Activated T-helper 1 cell treated with anti-CD3 and anti-CD28 coated beads, Interleukin-2, amount 50 U/mL, for 16 hours (primary cell): Measurements from ENCODE around the gene HPCAL4.

Experiments used
- DNase-seq, 2 donors: peaks; one replicate each; pipeline ENCODE4 v3.0.0-alpha.2; 2020; ENCODE audit warnings: low read depth in 1 of 2, low spot score in 1 of 2

HPCAL4 gene

DNA sequence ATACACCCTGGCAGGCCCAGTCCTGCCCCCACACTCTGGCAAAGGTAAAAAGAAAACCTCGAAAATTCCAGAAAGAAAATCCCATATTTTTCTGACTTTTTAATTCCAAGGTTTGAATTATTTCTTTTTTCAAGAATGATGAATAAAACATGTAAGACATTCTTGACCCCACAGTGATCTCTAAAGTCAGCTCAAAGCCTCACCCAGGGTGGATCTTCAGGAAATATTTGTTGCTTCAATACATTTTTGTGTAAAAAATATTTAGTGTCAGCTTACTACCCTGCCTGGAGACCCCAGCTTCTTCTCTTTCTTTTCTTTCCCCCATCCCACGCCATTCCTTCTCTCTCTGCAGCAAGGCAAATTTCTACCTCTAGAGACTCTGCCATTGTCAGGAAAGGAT lies 12.3 kb downstream of the HPCAL4 start:
- no peak for DNase-seq

DNA sequence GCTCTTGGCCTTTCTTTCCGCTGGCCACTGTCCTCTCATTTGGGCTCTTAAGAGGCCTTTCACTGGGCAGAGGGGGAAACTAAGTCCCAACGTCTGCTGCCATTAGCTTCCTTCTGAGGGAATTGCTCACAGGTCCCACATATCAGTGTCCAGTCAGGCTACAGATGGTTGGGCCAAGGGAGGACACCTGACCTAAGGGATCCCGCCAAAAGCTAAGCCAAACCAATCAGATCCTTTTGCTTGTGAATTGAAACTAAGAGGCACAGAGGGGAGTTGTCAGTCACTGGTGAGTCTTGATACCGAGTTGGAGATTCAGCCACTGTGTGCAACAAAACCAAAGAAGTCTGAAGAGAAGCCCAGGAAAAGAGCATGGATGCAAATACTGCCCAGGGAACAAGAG lies 13.6 kb downstream of the HPCAL4 start:
- no peak for DNase-seq

DNA sequence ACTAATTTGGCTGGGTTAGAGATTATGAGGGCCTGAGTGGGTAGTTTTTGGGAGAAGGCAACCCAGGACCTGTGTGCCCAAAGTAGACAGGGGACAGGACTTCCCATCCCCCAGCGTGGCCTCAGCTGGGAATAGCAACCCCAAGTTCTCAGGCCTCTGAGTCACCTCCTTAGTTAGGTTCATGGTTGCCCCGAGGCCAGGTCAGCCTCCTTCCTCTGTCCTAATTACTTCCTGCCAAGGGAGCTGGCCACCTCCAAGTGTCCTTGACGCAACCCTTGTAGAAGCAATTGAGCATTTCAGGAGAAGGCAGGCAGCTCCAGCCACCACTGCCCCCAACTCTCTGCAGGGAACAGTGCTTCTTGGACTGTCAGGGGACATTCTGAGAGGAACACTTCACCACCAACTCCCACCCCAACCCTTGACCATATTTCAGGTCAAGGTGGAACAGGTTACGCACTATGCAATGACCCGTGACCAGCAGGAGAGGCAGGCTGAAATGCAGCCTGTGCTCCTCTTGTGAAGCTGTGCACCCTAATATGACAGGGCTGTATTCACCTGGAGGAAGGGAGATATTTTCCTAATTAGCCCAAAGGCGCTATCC lies 14.2 kb downstream of the HPCAL4 start:
- no peak for DNase-seq

DNA sequence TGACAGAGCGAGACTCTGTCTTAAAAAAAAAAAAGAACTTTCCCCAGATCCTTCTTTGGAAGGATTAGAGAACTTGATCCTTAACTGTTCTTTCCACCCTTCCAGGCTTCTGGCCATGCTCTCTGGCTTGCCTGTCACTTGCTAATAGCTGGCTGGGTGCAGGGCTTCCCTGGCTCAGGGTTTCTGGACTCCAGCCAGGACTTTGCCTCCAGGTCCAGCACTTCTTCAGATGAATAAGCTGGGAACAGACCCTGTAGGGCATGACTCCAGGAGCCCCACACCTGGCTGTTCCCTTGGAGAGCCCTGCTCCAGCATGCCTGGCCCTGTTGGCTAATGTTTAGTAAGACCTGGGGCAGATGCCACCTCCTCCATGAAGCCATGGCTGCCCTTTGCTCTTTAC lies 16.0 kb downstream of the HPCAL4 start:
- no peak for DNase-seq

DNA sequence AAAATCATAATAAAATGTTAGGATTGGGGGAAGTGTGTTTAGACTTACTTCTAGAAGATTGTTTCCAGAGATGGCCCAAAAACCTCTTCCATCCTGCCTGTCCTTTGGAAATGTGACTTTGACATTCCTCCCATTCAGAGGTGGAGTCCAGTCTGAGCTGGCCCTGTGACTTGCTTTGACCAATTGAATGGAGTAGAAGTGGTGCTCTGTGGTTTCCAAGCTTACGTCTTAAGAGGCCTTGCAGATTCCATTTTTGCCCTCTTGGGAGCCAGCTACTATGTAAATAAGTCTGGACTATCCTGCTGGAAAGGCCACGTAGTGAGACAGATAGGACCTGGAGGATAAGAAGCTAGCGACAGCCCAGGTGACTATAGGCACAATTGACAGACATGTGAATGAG lies 18.0 kb downstream of the HPCAL4 start:
- DNase-seq: no peak

DNA sequence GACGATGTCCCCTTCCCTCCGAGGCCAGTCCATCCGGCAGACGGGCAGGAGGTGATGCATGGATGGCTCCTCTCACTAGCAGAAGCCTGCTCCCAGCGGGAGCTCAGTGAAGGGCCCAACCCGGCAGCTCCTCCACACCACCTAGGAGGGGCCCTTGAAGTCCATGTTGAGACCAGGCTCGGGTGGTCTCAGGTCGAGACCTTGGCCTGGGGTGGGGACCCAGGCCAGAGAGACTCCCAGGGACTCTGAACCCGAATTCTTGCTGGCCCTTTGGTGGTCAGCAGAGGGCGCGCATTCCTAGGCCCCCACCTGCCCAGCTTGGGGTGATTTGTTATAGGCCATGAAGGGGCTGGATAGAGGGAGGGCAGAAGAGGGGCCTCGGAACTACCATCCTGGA lies 18.7 kb downstream of the HPCAL4 start:
- no peak for DNase-seq

DNA sequence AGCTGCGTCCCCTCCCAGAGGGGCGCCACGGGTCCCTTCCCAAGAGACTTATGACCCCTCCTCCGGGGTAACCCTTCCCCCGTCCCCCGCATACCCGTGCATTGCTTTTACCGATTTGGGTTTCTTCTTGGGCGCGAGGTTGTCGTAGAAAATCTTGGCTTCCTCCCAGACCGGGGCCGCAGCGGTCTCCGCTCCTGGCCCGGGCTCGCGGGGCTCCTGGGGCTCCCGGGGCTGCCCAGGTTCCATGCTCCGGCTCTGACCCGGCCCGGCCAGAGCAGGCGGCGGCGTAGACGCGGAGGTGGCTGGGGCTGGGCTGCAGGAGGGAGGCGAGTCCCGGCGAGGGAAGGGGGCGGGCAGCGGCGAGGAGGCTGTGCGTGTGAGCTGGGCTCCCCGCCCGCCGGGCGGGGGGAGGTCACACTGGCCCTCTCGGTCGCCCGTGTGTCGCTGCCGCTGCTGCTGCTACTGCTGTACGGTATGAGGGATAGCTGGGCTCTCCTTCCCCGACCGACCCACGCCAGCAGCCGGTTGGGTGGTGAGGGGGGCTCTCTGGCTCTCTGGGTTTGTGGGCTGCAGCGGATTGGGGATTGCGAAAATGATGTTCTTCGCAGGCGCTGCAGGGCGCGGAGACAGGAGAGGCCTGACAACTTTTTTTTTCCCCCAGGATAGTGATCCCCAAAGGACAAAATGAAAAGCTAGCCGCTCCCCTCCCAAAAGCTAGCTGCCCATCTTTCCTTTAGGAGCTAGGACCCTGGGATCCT lies 19.3 kb downstream of the HPCAL4 start, which contains the start of gene NT5C1A:
NT5C1A (minus strand) TSS at position 315 of the 758 bp plus-strand sequence; CDS start at position 246, 69 bp downstream.
- no peak for DNase-seq

DNA sequence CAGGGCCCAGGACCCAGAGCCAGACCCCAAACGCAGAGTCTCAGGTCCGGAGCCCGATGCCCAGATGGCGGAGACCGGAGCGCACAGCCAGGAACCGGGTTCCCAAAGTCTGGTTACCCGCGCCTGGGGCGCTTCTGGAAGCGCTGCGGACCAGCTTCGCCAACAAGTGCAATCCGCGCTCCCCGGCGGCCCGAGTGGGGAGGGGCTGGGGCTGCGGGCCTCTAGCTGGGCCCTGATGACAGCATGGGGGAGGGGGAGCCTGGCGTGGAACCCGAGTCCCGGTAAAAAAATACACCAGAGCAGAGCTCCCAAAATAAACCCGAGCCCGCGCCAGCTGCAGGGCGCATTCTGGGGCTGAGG lies 19.8 kb downstream of the HPCAL4 start:
- DNase-seq: no peak

DNA sequence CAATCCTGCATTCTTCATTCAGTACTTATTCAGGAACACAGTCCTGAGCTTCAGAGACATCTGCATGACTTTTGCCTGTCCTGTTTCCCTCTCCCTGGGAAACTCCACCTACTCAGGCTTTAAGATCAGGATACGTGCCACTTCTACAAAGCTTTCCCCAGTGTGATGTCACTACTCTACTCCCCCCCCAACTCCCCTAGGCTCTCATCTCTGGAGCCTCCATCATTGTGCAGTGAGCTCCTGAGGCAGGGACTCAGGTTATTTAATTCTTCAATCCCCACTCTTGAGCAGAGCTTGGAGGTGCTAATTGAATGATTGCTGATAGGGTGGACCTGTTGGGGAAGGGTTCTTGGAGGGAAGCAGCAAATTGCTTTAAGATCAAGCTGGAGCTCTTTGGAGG lies 20.5 kb downstream of the HPCAL4 start:
- no peak for DNase-seq

DNA sequence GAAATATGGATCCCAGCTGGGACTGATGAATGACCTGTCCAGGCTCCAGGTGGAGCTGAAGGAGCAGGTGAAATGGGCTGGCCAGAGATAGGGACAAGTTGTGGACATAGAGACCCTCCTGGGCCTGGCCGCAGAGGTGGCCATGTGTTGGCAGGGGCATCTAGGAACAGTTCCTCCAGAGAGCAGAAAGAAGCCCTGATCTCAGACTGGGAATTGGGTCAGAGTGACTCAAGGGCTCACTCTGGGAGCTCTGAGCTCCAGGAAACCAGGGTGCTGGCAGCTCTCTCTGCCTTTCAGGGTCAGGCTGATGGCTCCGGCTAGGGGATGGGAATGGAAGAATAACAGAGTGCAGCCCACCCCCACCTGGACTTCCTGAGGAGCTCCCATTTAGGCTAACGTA lies 22.3 kb downstream of the HPCAL4 start:
- no peak for DNase-seq

DNA sequence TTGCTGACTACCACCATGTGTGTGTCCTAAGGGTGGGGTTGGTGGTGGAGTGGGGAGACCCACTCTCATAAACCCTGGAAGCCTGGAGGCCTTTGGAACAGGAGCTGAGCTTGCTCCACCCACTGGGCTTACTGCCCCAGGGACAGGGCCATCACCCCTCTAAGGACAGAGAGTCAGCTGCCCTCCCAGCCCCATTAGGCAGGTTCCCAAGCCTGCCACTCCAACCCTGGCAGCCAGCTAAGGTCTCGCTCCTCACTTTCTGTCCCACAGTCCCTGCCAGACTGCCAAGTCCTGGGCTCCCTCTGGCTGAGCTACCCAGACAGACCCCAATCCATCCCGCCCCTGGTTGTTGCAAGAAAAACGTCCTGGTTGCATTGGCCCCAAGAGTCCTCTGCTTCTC lies 23.1 kb downstream of the HPCAL4 start:
- DNase-seq: no peak

DNA sequence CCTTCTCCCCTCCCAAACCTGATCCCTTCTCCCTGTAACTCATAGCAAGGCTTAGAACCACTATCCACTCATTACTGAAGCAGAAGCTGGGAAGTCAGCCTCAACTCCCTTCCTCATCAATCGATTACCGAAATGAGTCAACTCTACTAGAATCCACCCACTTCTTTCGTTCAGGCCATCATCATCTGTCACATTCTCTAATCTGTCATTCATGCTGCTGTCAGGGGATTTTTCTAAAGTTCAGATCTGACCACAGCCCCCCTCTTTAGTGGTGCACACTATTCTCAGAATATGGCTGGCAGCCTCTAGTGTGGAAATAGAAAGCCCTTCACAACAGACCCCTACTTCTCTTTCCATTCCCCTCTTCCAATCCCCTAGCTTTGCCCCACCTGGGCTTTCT lies 24.5 kb downstream of the HPCAL4 start:
- DNase-seq: no peak

DNA sequence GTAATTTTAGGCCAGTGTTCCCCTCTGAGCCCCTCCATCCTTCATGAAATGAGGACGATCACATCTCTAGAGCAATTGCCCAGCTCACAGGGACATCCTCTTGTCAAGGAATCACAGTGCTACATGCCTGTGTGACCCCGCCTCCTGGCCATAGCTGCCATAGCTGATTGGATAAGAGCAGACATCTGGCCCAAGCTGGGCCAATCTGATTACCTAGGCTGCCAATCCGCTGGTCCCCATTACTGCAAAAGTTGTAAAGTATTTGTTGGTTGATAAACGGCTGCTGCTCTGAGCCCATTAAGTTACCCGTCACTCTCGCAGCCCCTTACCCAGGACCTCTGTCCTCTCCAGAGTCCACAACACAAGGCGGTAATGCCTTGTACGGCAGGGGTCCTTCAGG lies 27.7 kb downstream of the HPCAL4 start:
- DNase-seq: no peak

DNA sequence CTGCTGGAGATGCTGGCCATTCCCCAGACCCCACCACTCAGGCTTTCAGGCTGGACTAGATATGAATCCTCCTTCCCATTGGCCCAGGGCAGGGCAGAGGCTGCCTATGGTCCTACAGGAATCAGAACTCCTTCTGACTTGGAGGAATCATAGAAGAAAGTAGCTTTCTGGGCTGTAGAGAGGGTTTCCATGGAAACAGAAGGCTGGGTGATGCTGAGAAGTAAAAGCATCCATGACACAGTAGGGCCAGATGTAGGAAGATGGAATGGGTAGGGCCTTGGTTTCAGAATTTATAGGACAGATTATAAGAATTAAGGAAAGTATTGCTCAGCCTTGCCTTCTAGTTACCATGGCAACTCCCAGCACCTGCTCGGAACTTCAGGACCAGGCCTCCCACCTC lies 28.4 kb downstream of the HPCAL4 start:
- no peak for DNase-seq

DNA sequence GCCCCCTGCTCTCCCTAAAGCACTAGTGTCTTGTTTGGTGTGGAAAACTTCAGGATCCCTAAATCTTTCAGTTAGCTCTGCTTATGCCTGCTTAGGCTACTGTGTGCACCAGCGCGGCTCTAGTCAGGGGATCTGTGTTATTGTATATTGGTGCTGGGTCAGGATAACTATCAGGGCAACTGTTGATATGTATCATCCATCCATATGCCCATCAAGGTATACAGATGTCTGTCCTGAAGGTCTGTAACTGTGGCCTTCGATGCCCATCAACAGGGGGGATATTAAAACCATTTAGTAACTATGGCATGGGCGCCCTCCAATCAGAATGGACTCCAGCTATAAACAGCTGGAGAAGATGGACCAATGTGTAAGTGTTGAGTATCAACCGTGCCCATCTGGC lies 31.7 kb downstream of the HPCAL4 start:
- DNase-seq: no peak

DNA sequence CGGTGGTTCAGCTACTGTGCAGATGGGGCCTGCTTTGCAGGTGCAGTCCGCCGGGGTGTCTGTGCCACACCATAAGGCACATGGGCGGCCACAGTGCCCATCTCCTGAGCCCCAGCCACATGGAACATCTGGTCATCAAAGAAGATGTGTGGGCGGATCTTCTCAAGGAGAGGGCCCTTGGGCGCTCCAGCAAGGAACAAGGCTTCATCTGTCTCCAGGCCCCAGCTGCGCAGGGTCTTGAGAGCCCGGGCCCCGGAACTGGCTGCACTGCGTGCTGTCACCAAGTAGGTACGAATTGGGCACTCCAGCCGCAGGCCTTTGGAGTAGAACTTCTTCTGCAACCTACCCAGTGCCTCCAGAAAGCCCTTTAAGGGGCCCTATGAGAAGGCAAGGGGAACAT lies 32.1 kb downstream of the HPCAL4 start:
- no peak for DNase-seq

DNA sequence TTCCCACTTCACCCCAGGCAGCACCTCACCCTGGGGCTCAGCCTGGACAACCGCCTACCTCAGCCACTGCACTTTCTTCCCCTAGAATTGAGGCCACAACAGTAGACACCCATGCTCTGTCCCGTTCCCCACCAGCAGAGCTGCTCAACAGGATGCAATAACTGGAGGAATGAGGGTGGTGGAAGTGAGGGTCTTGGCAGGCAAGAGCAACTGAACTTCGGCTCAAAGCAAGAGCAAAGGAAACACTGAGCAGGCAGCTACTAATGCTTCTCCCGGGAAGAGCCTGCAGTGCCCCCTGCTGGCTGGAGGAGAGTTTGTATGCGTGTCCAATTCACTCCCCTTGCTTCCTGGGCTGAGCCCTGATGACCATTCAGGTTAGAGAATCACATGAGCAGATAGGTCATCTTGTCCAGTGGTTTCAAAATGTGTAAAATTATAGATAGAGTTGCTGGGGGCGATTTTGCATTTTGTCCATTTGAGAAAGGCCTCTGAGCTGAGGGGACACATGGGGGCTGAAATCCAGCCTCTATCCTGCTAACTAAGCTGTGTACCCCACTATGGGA lies 33.2 kb downstream of the HPCAL4 start:
- peak; percentile 28 to 37 for DNase-seq

DNA sequence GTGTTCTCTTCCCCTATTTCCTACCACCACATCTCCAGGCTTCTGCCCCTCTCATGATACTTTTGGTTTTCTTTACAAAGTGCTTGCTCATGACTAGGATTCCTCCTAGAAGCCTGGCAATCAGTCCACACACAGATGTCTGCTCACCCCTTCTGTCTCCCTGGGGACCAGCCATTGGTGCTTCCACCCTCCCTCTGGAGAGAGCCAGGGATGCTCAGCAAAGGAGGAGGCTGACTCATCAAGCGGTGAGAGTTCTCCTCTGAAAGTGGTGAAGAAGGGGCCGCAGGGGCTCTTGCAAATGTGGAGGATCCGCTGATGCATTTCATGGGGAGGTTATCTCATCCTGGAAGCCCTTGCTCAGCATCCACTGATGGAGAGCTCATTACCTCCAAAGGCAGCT lies 33.8 kb downstream of the HPCAL4 start:
- no peak for DNase-seq

DNA sequence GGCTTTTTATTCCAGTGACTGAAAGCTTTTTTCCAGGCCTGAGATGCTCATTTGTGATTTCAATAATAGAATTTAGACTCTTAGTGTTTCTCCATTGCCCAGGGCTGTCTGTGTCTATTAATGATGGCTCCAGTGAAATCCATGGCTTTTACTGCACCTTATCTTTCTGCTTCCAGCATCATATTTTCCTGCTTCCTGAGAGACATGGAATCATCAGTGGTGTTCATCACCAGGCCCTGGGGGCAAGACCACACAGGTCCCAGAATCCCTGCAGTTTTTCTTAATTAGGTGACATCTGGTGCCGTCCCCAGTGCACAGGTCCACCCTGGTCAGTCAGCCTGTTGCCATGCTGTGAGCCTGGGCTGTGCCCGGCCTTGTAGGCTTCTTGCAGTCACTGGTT lies 34.8 kb downstream of the HPCAL4 start:
- DNase-seq: no peak

DNA sequence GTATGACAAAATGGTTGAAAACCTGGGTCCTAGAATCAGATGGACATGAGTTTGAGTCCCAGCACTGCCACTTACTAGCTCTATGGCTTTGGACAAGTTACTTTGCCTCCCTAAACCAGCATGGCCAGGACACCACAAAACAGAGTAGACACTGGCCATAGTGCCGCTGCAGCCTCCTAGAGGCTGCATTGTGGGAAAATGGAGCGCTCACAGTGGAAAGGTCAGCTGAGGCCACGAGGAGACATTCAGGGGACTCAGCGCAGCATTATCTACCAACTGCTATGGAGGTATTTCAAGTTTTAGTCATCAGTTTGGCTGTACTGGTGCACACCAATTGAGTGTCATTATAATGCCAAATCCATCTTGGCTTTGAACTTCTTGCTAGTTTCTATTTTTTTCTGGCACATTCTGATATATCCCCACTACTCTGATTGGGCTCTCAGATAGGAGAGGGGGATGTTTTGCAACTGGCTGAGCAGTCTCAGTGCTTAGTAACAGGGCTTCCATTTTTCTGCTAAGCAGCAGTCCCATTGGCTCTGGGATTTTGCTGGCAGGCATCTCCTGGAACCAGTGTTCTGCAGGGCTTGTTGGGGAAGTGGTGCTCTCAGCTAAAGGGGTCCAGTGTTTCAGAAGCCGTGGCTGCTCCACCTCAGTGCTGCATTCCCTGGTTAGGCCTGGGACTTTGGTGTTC lies 35.5 kb downstream of the HPCAL4 start:
- DNase-seq: no peak

DNA sequence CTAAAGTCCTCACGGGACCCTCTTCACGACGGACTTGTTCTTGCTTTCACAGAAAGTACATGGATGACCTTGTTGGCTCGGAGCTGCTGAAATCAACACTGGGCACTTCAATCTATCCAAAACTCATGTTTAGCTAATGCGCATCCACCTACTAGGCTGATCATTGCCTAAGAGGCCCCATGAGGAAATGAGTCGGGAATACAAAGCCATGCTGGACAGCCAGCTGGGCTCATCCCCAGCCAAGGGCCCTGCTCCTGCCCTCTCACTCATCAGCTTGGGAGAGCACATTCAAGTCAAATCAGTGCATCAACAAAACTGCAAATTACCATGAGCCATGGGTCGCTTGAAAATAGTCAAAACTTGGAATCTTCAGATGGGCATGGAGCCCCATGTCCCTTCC lies 36.9 kb downstream of the HPCAL4 start:
- DNase-seq: no peak

DNA sequence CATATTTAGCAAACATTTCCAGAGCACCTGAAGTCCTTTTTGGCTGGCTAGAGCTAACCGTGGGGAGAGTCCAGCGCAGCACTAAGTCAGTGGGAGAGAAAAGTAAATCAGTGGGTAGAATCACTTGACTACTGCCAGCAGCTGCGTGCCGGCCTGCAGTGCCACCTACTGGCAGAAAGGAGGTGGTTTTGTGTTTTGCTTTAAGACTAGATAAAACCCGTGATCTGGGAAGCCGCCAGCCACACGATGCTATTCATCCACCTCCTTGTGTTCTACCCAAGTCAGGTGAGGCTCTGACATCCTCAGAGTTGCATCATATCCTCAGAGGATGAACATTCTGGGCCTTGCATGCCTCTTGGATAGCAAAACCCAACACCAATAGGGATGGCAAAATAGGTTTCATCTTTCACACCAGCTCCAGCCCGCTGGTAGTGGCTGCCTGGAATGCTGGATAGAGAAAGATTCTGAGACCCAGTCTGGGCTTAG lies 37.6 kb downstream of the HPCAL4 start:
- peak; percentile 47 to 54 for DNase-seq
